GM23338 (cell line): Measurements from ENCODE around the gene FANCC. TPM values are rescaled to one million over a fixed set of nuclear protein-coding genes. Genes with fewer than 3 reads are reported as not detected.

Experiments
- ATAC-seq: fragments of 200-7000 bp; cut with Tn5 transposase; 3 replicates; pipeline ENCODE4 v1.9.1; 2020
- DNase-seq: peaks from one replicate; pipeline ENCODE4 v3.0.0-alpha.2; 2015; ENCODE audit warnings: low spot score
- H2AFZ ChIP-seq: fragments of 200-600 bp; sonication (generic); 2 replicates; pipeline ENCODE4 v1.8.0; 2016; ENCODE audit warnings: antibody characterized with exemption, mild to moderate bottlenecking, moderate library complexity
- H3F3A ChIP-seq: fragments of 200-600 bp; sonication (generic); replicated peaks from 2 replicates; pipeline ENCODE4 v1.8.0; 2017; ENCODE audit warnings: antibody characterized with exemption, mixed run types, low read depth
- H3K27ac ChIP-seq: fragments of 200-600 bp; sonication (generic); 2 replicates; pipeline ENCODE4 v1.6.1; 2016; ENCODE audit warnings: low read depth
- H3K27me3 ChIP-seq: fragments of 200-600 bp; sonication (generic); 2 replicates; pipeline ENCODE4 v1.8.0; 2016; ENCODE audit warnings: mild to moderate bottlenecking, mixed run types, moderate library complexity; ENCODE audit not compliant: insufficient read depth
- H3K36me3 ChIP-seq: fragments of 200-600 bp; sonication (generic); 2 replicates; pipeline ENCODE4 v1.8.0; 2016; ENCODE audit warnings: mild to moderate bottlenecking; ENCODE audit not compliant: insufficient read depth
- H3K4me1 ChIP-seq: fragments of 200-600 bp; sonication (generic); 2 replicates; pipeline ENCODE4 v1.8.0; 2016; ENCODE audit warnings: mild to moderate bottlenecking, moderate library complexity; ENCODE audit not compliant: insufficient read depth
- H3K4me2 ChIP-seq: fragments of 200-600 bp; sonication (generic); 2 replicates; pipeline ENCODE4 v1.7.1; 2017; ENCODE audit warnings: mixed run types
- H3K4me3 ChIP-seq: fragments of 200-600 bp; sonication (generic); 2 replicates; pipeline ENCODE4 v1.6.1; 2016; ENCODE audit warnings: mixed run types
- H3K79me2 ChIP-seq: fragments of 200-600 bp; sonication (generic); replicated peaks from 2 replicates; pipeline ENCODE4 v1.8.0; 2017; ENCODE audit warnings: mild to moderate bottlenecking; ENCODE audit not compliant: insufficient read depth
- H3K9me2 ChIP-seq: fragments of 200-600 bp; sonication (generic); 2 replicates; pipeline ENCODE4 v1.8.0; 2017; ENCODE audit not compliant: insufficient read depth
- H4K20me1 ChIP-seq: fragments of 200-600 bp; sonication (generic); replicated peaks from 2 replicates; pipeline ENCODE4 v1.8.0; 2017; ENCODE audit warnings: mild to moderate bottlenecking; ENCODE audit not compliant: insufficient read depth
- H3K27ac Mint-ChIP-seq: 2 replicates; pipeline ENCODE4 v1.8.0; 2020; ENCODE audit warnings: inconsistent platforms, mild to moderate bottlenecking, moderate library complexity, mixed read lengths
- H3K27me3 Mint-ChIP-seq: 3 replicates; pipeline ENCODE4 v1.8.0; 2022; ENCODE audit warnings: low read depth, mild to moderate bottlenecking, moderate library complexity, mixed read lengths, inconsistent platforms; ENCODE audit not compliant: insufficient read depth, poor library complexity
- H3K36me3 Mint-ChIP-seq: 3 replicates; pipeline ENCODE4 v1.8.0; 2021; ENCODE audit warnings: low read depth, mild to moderate bottlenecking, inconsistent platforms, moderate library complexity, mixed read lengths
- H3K4me1 Mint-ChIP-seq: 3 replicates; pipeline ENCODE4 v1.8.0; 2020; ENCODE audit warnings: mild to moderate bottlenecking, inconsistent platforms, mixed read lengths
- H3K4me3 Mint-ChIP-seq: 3 replicates; pipeline ENCODE4 v1.8.0; 2021; ENCODE audit warnings: moderate library complexity, mild to moderate bottlenecking, inconsistent platforms, mixed read lengths
- H3K9me3 Mint-ChIP-seq: 3 replicates; pipeline ENCODE4 v1.8.0; 2020; ENCODE audit warnings: moderate library complexity, mild to moderate bottlenecking, inconsistent platforms, mixed read lengths
- CREB1 ChIP-seq: fragments of 250-450 bp; sonication (Bioruptor Pico); IDR thresholded peaks from 2 replicates; pipeline ENCODE4 v1.5.0; 2020; ENCODE audit warnings: low read depth, mild to moderate bottlenecking, moderate library complexity
- CTCF ChIP-seq, 2 experiments: fragments of 200-600 bp in 1 of 2; sonication (generic) in 1 of 2; conservative IDR thresholded peaks; 2 replicates each; pipeline versions ENCODE4 v1.5.1 to v1.6.1; 2016 to 2017; ENCODE audit warnings: antibody characterized with exemption in 2 of 2, low read depth in 2 of 2, mild to moderate bottlenecking in 2 of 2, moderate library complexity in 1 of 2
- ETS1 ChIP-seq: IDR thresholded peaks from 2 replicates; pipeline ENCODE4 v1.6.1; 2016; ENCODE audit warnings: antibody characterized with exemption
- EZH2 ChIP-seq: fragments of 200-600 bp; sonication (generic); IDR thresholded peaks from one replicate; pipeline ENCODE4 v1.8.0; 2017; ENCODE audit warnings: antibody characterized with exemption, mild to moderate bottlenecking, low read depth; ENCODE audit not compliant: unreplicated experiment
- EZH2phosphoT487 ChIP-seq: fragments of 200-600 bp; sonication (generic); IDR thresholded peaks from one replicate; pipeline ENCODE4 v1.8.1; 2018; ENCODE audit warnings: antibody characterized with exemption; ENCODE audit not compliant: unreplicated experiment
- JUNB ChIP-seq: IDR thresholded peaks from one replicate; pipeline ENCODE4 v1.6.1; 2016; ENCODE audit warnings: antibody characterized with exemption; ENCODE audit not compliant: unreplicated experiment
- NANOG ChIP-seq: IDR thresholded peaks from 2 replicates; pipeline ENCODE4 v1.6.1; 2016; ENCODE audit warnings: antibody characterized with exemption, borderline replicate concordance
- POLR2AphosphoS5 ChIP-seq: IDR thresholded peaks from 2 replicates; pipeline ENCODE4 v1.6.1; 2016; ENCODE audit warnings: antibody characterized with exemption, low read depth
- REST ChIP-seq: IDR thresholded peaks from one replicate; pipeline ENCODE4 v1.6.1; 2018; ENCODE audit warnings: antibody characterized with exemption; ENCODE audit not compliant: unreplicated experiment
- STAT1 ChIP-seq: IDR thresholded peaks from one replicate; pipeline ENCODE4 v1.6.1; 2016; ENCODE audit warnings: antibody characterized with exemption; ENCODE audit not compliant: unreplicated experiment
- ZNF114 ChIP-seq: fragments of 250-450 bp; sonication (Bioruptor Pico); IDR thresholded peaks from 2 replicates; pipeline ENCODE4 v1.5.0; 2020; ENCODE audit warnings: mild to moderate bottlenecking, moderate library complexity
- ZNF331 ChIP-seq: fragments of 250-450 bp; sonication (Bioruptor Pico); IDR thresholded peaks from 2 replicates; pipeline ENCODE4 v1.5.0; 2020; ENCODE audit warnings: low read depth, mild to moderate bottlenecking, moderate library complexity
- ZNF462 ChIP-seq: fragments of 250-450 bp; sonication (Bioruptor Pico); IDR thresholded peaks from 2 replicates; pipeline ENCODE4 v1.5.0; 2020; ENCODE audit warnings: mild to moderate bottlenecking, moderate library complexity
- polyA plus RNA-seq: library from polyadenylated mRNA; unstranded; fragments of >200 nt; fragmentation: Nextera tagmentation; extraction: Ambion mirVana; gene quantifications from 2 replicates; pipeline ENCODE4 v1.2.1, GENCODE V29; 2016
- total RNA-seq: library from RNA; depleted of rRNA; stranded (reverse); fragments of >200 nt; shearing (Covaris generic); gene quantifications from 2 replicates; pipeline ENCODE4 v1.2.3, GENCODE V29; 2014

Gene FANCC
- total and polyA plus RNA-seq, 2 experiments from 2014 or later, result 7.8 to 18.1 TPM

- Histone ChIP-seq H2AFZ (no peak overlapping the region), H3K27ac (no peak overlapping the region), H3K4me1 (peaks cover 12% of the 10 kb centered on the region), H3K79me2 (peaks cover 56% of the 10 kb centered on the region), H3K4me2 (no peak overlapping the region), H3K36me3 (no peaks in the 10 kb centered on the region), H4K20me1 (0 out of 2 replicates have a peak, but pooled peaks cover 3% of the 10 kb centered on the region), H3K9me2 (no peaks in the 10 kb centered on the region), H3F3A (no peaks in the 10 kb centered on the region), H3K27me3 (no peaks in the 10 kb centered on the region), H3K4me3 (no peak overlapping the region)
- H3K9me3 Mint-ChIP-seq, result no peaks in the 10 kb centered on the region
- no peaks in the 10 kb centered on the region for H3K27me3 Mint-ChIP-seq
- H3K36me3 Mint-ChIP-seq, result no peaks in the 10 kb centered on the region
- TF ChIP-seq POLR2AphosphoS5 (no peak), REST (no peak), STAT1 (no peak), CREB1 (CRISPR knock-in tag) (no peak), ZNF331 (CRISPR knock-in tag) (no peak), ZNF114 (CRISPR knock-in tag) (no peak), ETS1 (no peak), CTCF (conservative IDR thresholded peaks at IDR 0.05; ENCODE audit: low read depth in 2 of 2) (no peak), ZNF462 (no peak), NANOG (no peak), EZH2phosphoT487 (no peak), JUNB (no peak), EZH2 (no peak)
- H3K4me3 Mint-ChIP-seq, result no peak overlapping the region
- peaks cover 8% of the 10 kb centered on the region for H3K4me1 Mint-ChIP-seq
- no peak for DNase-seq
- H3K27ac Mint-ChIP-seq, result no peak overlapping the region
- ATAC-seq, result no peak
Measured at GRCh38 chr9:95306819-95307218, 10.7 kb downstream of the FANCC start.
